Vagina (tissue), 2 donors: ENCODE measurements around the gene CASP10. TPM values are rescaled to one million over a fixed set of nuclear protein-coding genes. Genes with fewer than 3 reads are reported as not detected.
A peak's percentile ranks its signal among the peaks of the same experiment; 100 is the strongest.

ENCODE experiments used
- DNase-seq, 2 donors: peaks; one replicate each; pipeline ENCODE4 v3.0.0-alpha.2; 2017; ENCODE audit errors: extremely low spot score in 2 of 2
- H3K27ac ChIP-seq: fragments of 200-600 bp; sonication (generic); one replicate; pipeline ENCODE4 v1.5.1; 2019
- H3K27me3 ChIP-seq: fragments of 200-600 bp; sonication (generic); one replicate; pipeline ENCODE4 v1.5.1; 2019
- H3K36me3 ChIP-seq, 2 donors: fragments of 200-600 bp; sonication (generic); one replicate each; pipeline ENCODE4 v1.5.1; 2017 to 2019
- H3K4me1 ChIP-seq: fragments of 200-600 bp; sonication (generic); one replicate; pipeline ENCODE4 v1.5.1; 2019
- H3K4me3 ChIP-seq, 2 donors: fragments of 200-600 bp; sonication (generic); 1 replicate in 1 of 2; 2 replicates in 1 of 2; pipeline ENCODE4 v1.5.1; 2016 to 2019
- H3K9me3 ChIP-seq: fragments of 200-600 bp; sonication (generic); one replicate; pipeline ENCODE4 v1.5.1; 2019
- POLR2A ChIP-seq, 2 donors: fragments of 450-650 bp; IDR thresholded peaks; one replicate each; pipeline ENCODE4 v1.6.1; 2017; ENCODE audit warnings: antibody characterized with exemption in 2 of 2, mild to moderate bottlenecking in 2 of 2, moderate library complexity in 2 of 2
- POLR2AphosphoS5 ChIP-seq, 2 donors: sonication (generic); formaldehyde crosslinking; IDR thresholded peaks; one replicate each; pipeline ENCODE4 v1.9.0; 2017; ENCODE audit warnings: antibody characterized with exemption in 2 of 2, mild to moderate bottlenecking in 2 of 2, low read depth in 1 of 2; ENCODE audit not compliant: insufficient read depth in 1 of 2
- intact Hi-C: fragments of 100-400 bp; cut with DNase I; formaldehyde crosslinking; loops from one replicate; pipeline ENCODE4 v1.15.1; 2023
- total RNA-seq: library from RNA; depleted of rRNA; stranded (reverse); fragments of >200 nt; gene quantifications from one replicate; pipeline ENCODE4 v1.2.3, GENCODE V29; 2016
- TF ChIP-seq, protein P1 (sequence below), 3 experiments: fragments of 450-650 bp in 2 of 3; fragments of 200-600 bp in 1 of 3; sonication (generic) in 1 of 3; IDR thresholded peaks; one replicate each; pipeline ENCODE4 v1.5.1; 2017 to 2019; ENCODE audit warnings: antibody characterized with exemption in 3 of 3, mild to moderate bottlenecking in 2 of 3, moderate library complexity in 2 of 3

Gene CASP10
- total RNA-seq, 1 donor from 2014 or later, result 8.3 TPM

DNA sequence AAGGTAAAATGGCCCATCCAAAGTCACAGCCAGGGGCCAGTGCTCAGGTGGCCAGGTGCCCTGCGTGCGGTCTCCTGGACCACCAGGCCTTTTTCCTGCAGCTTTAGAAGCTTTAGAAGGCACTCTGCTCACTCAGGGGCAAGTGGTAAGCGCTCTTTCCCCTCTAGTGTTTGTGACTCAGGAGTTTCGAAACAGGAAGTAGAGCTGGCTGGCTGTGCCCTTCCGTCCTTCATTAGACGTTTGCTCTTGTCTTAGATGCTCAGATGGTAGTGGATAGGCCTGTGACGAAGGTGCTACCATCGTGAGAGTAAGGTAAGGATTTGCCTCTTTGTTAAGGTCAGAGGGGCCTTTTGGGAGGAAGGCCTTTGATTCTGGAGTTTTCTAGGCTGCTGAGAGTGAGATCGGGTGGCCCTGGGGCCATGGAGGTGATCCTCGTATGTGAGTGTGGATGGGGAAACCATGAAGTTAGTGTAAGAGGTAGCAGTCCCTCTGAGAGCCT is 77.4 kb downstream of the CASP10 start, which contains the start of gene CASP8:
CASP8 (plus strand) TSS at position 235 of the 499 bp plus-strand sequence. CDS start 5,951 bp downstream, outside the sequence.
- TF ChIP-seq POLR2A (IDR thresholded peaks at IDR 0.05) (no peak), POLR2AphosphoS5 (IDR thresholded peaks at IDR 0.05; ENCODE audit: insufficient read depth in 1 of 2, low read depth in 1 of 2) (peak in 1 of 2 donors; percentile 31)
- H3K36me3 ChIP-seq, result no peaks in the 10 kb centered on the region
- no peaks in the 10 kb centered on the region for H3K27me3 ChIP-seq
- H3K4me3 ChIP-seq, result peak within 1 kb of the TSS; percentile 30 to 73
- H3K9me3 ChIP-seq, result no peaks in the 10 kb centered on the region
- intact Hi-C loops, result no loop called here
- peaks cover 37% of the 10 kb centered on the region for H3K4me1 ChIP-seq
- peak in 1 of 2 donors; percentile 82 for DNase-seq
- H3K27ac ChIP-seq, result peak within 1 kb of the TSS; percentile 29

DNA sequence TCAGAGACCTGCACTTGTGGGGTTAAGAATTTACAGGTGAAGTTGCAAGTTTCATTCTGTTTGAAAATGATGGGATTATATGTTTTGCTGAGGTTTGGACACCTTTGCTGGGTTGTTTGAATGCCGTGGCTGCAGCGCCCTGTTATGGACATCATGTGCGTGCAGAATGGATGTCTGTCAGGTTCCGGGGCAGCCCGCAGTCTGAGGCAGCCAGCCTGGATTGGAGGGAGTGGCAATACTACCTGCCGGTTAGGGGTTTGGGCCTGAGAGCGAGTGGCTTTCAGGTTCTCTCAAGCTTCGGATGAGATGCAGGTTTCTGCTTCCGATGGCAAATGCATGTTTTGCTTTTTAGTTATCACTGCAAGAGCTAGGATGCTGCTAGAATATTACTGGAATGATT is 78.5 kb downstream of the CASP10 start:
- DNase-seq, result peak in 1 of 2 donors; percentile 56
- TF ChIP-seq POLR2A (IDR thresholded peaks at IDR 0.05) (no peak), POLR2AphosphoS5 (IDR thresholded peaks at IDR 0.05; ENCODE audit: insufficient read depth in 1 of 2, low read depth in 1 of 2) (no peak)
- TF ChIP-seq, protein P1, sequence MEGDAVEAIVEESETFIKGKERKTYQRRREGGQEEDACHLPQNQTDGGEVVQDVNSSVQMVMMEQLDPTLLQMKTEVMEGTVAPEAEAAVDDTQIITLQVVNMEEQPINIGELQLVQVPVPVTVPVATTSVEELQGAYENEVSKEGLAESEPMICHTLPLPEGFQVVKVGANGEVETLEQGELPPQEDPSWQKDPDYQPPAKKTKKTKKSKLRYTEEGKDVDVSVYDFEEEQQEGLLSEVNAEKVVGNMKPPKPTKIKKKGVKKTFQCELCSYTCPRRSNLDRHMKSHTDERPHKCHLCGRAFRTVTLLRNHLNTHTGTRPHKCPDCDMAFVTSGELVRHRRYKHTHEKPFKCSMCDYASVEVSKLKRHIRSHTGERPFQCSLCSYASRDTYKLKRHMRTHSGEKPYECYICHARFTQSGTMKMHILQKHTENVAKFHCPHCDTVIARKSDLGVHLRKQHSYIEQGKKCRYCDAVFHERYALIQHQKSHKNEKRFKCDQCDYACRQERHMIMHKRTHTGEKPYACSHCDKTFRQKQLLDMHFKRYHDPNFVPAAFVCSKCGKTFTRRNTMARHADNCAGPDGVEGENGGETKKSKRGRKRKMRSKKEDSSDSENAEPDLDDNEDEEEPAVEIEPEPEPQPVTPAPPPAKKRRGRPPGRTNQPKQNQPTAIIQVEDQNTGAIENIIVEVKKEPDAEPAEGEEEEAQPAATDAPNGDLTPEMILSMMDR (IDR thresholded peaks at IDR 0.05), result no peak
- Histone ChIP-seq H3K4me3 (peak overlapping the region in 1 of 2 donors; percentile 30), H3K27ac (no peak overlapping the region), H3K9me3 (no peaks in the 10 kb centered on the region), H3K4me1 (peaks cover 37% of the 10 kb centered on the region), H3K36me3 (no peaks in the 10 kb centered on the region), H3K27me3 (no peaks in the 10 kb centered on the region)
- intact Hi-C loops, result no loop called here

DNA sequence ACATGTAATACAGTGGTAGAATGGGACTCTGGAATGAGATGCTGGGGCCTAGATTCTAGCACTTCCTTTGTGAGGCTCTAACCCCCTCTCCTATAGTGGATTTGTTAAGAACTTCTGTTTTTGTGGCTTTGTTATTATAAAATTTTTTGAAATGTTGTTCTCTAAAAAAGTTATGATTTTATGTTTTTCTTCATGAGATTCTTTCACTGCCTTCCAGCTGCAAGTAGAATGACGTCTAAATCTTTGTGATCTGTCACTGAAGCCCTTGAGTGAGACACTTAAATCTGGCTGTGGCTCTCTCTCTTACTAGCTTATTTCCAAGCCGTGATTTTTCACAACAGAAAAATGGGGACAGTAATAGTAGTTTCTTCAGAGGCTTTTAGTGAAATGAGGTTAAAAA is 79.0 kb downstream of the CASP10 start:
- no peaks in the 10 kb centered on the region for H3K9me3 ChIP-seq
- H3K36me3 ChIP-seq, result peaks cover 0 to 3% of the 10 kb centered on the region in 2 donors
- no peak overlapping the region for H3K27ac ChIP-seq
- H3K27me3 ChIP-seq, result no peaks in the 10 kb centered on the region
- intact Hi-C loops, result no loop called here
- peaks cover 35% of the 10 kb centered on the region for H3K4me1 ChIP-seq
- TF ChIP-seq POLR2A (IDR thresholded peaks at IDR 0.05), result no peak
- peak overlapping the region in 1 of 2 donors; percentile 30 for H3K4me3 ChIP-seq
- peak in 1 of 2 donors; percentile 5 for DNase-seq

DNA sequence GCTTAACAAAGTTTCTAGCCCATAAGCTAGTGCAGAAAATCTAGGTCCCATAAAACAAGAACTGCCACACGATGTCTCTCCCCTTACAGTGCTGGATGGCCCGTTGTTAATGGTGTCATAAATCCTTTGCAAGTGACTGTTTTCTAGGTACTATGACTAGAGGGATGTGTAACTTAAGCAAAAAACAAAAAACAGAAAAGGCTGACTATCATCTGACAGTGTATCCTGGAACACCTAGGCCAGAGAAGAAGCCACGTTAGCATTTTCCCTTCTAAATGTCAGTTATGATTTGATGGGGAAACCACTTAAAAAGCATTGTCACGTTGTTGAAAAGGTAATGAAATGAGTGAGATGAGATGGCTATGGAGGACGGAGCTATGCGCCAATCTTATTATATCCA is 79.8 kb downstream of the CASP10 start:
- Histone ChIP-seq H3K27ac (no peak overlapping the region), H3K36me3 (peaks cover 0 to 8% of the 10 kb centered on the region in 2 donors), H3K9me3 (no peaks in the 10 kb centered on the region), H3K27me3 (no peaks in the 10 kb centered on the region), H3K4me1 (peaks cover 28% of the 10 kb centered on the region), H3K4me3 (no peak overlapping the region)
- no peak for DNase-seq
- no peak for TF ChIP-seq POLR2AphosphoS5 (IDR thresholded peaks at IDR 0.05; ENCODE audit: insufficient read depth in 1 of 2, low read depth in 1 of 2)
- intact Hi-C loops, result no loop called here

DNA sequence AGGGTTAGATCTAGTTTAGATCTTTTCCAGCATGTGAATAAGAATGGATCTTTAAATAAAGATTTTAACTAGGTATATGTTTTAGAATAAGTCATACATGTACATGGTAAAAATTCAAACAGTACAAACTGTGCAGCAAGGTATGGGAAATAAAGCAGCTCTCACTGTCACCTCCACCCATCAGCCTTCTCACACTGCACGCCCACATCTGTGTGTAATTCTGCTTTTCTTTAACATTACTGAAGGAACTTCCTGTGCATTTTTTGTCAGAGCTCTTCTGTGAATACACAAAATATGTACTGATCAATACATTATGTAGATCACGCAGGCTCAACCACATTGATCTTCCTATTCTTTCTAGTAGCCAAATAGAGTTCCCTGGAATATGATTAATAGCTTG is 80.8 kb downstream of the CASP10 start:
- Histone ChIP-seq H3K27ac (no peak overlapping the region), H3K27me3 (no peaks in the 10 kb centered on the region), H3K4me1 (peaks cover 26% of the 10 kb centered on the region), H3K4me3 (no peak overlapping the region), H3K9me3 (no peaks in the 10 kb centered on the region), H3K36me3 (peaks cover 0 to 8% of the 10 kb centered on the region in 2 donors)
- TF ChIP-seq POLR2A (IDR thresholded peaks at IDR 0.05), result no peak
- TF ChIP-seq, protein P1 (IDR thresholded peaks at IDR 0.05), result no peak
- TF ChIP-seq POLR2AphosphoS5 (IDR thresholded peaks at IDR 0.05; ENCODE audit: insufficient read depth in 1 of 2, low read depth in 1 of 2), result no peak
- DNase-seq, result peak in 1 of 2 donors; percentile 2
- intact Hi-C loops, result no loop called here

DNA sequence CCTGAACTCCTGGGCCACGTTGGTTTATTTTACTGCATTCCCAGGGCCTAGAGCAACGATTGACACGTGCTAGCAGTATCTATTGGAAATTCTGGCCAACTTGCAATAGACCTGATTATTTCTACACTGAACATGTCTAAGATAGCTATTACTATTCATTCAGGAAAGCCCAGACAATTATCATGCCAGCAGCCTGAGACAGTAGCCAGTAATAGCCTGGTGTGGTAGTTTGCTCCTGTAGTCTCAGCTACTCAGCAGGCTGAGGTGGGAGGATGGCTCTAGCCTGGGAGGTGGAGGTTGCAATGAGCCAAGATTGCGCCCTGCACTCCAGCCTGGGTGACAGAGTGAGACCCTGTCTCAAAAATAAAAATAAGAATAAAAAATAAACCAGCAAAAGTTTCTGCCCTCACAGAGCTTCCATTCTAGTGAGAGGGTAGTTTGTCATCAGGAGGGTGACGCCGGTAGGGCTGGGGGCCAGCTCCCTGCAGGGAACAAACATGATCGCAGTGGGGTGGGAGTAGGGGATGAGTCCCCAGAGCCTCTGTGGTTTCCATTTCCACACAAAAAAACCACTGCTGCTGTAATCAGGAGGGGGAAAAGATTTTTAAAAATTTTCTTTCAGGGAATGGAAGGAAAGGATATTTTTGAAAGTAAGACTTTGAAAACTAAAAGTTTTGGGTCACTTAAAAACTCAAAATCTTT is 81.7 kb downstream of the CASP10 start:
- intact Hi-C loops, result no loop called here
- H3K9me3 ChIP-seq, result no peaks in the 10 kb centered on the region
- peak in 1 of 2 donors; percentile 27 for DNase-seq
- H3K36me3 ChIP-seq, result peaks cover 0 to 8% of the 10 kb centered on the region in 2 donors
- peaks cover 18% of the 10 kb centered on the region for H3K4me1 ChIP-seq
- H3K27ac ChIP-seq, result no peak overlapping the region
- H3K27me3 ChIP-seq, result no peaks in the 10 kb centered on the region
- no peak overlapping the region for H3K4me3 ChIP-seq
- no peak for TF ChIP-seq POLR2A (IDR thresholded peaks at IDR 0.05)
- no peak for TF ChIP-seq POLR2AphosphoS5 (IDR thresholded peaks at IDR 0.05; ENCODE audit: insufficient read depth in 1 of 2, low read depth in 1 of 2)

DNA sequence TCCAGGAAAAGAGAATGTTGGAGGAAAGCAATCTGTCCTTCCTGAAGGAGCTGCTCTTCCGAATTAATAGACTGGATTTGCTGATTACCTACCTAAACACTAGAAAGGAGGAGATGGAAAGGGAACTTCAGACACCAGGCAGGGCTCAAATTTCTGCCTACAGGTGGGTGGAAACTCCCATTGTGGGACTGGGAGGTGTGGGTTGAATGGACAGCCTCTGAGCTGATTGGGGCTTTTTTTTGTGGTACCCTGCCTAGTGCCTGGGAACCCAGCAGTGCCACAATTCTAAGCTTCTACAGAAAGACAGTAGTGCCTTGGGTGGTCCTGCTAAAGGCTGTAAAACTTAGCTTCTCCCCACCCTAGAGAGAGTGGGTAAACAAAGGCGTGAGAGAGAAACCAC is 83.7 kb downstream of the CASP10 start:
- H3K9me3 ChIP-seq, result no peaks in the 10 kb centered on the region
- H3K4me3 ChIP-seq, result no peak overlapping the region
- TF ChIP-seq, protein P1 (IDR thresholded peaks at IDR 0.05), result no peak
- TF ChIP-seq POLR2AphosphoS5 (IDR thresholded peaks at IDR 0.05; ENCODE audit: insufficient read depth in 1 of 2, low read depth in 1 of 2) (no peak), POLR2A (IDR thresholded peaks at IDR 0.05) (no peak)
- H3K27me3 ChIP-seq, result no peaks in the 10 kb centered on the region
- no peak overlapping the region for H3K27ac ChIP-seq
- H3K36me3 ChIP-seq, result peaks cover 0 to 20% of the 10 kb centered on the region in 2 donors
- intact Hi-C loops, result no loop called here
- peaks cover 3% of the 10 kb centered on the region for H3K4me1 ChIP-seq
- peak in 1 of 2 donors; percentile 32 for DNase-seq
